ENCODE measurements around the gene VWA3B.
"Not testable (repeated sequence)": the region's sequence is repeated elsewhere in the genome, so short reads cannot be mapped to it uniquely, and the experiment has no call there.

VWA3B gene

DNA sequence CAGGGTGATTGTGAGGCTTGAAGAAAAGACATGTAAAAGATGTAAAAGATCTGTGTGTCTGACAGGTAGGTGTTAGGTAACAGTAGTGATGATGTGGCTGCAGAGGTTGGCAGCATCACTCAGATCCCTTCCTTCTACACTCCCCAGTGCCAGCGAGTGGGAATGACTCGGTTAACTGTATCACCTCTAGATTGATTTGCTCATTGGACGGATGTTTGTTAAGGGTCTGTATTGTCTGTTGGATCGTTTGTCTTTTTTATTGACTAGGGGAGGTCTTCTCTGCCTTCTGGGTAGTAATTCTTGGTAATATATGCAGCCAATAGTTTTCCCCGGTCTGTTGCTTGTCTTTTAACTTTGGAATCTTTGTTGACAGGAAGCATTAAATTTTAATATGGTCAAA is 214.5 kb downstream of the VWA3B start:
- H3K9me3 Mint-ChIP-seq, result no peaks in the 10 kb centered on the region
- no peaks in the 10 kb centered on the region for H3K36me3 Mint-ChIP-seq (ENCODE audit: low read depth)
- H3K27me3 Mint-ChIP-seq (ENCODE audit: low read depth, poor library complexity), result peaks cover 24% of the 10 kb centered on the region
- no peak overlapping the region for H3K27ac Mint-ChIP-seq
- no peak overlapping the region for H3K4me3 Mint-ChIP-seq
- TF ChIP-seq, protein P1, sequence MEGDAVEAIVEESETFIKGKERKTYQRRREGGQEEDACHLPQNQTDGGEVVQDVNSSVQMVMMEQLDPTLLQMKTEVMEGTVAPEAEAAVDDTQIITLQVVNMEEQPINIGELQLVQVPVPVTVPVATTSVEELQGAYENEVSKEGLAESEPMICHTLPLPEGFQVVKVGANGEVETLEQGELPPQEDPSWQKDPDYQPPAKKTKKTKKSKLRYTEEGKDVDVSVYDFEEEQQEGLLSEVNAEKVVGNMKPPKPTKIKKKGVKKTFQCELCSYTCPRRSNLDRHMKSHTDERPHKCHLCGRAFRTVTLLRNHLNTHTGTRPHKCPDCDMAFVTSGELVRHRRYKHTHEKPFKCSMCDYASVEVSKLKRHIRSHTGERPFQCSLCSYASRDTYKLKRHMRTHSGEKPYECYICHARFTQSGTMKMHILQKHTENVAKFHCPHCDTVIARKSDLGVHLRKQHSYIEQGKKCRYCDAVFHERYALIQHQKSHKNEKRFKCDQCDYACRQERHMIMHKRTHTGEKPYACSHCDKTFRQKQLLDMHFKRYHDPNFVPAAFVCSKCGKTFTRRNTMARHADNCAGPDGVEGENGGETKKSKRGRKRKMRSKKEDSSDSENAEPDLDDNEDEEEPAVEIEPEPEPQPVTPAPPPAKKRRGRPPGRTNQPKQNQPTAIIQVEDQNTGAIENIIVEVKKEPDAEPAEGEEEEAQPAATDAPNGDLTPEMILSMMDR (IDR thresholded peaks at IDR 0.05), result no peak
- DNase-seq, result no peak
- H3K4me1 Mint-ChIP-seq, result peaks cover 27% of the 10 kb centered on the region

DNA sequence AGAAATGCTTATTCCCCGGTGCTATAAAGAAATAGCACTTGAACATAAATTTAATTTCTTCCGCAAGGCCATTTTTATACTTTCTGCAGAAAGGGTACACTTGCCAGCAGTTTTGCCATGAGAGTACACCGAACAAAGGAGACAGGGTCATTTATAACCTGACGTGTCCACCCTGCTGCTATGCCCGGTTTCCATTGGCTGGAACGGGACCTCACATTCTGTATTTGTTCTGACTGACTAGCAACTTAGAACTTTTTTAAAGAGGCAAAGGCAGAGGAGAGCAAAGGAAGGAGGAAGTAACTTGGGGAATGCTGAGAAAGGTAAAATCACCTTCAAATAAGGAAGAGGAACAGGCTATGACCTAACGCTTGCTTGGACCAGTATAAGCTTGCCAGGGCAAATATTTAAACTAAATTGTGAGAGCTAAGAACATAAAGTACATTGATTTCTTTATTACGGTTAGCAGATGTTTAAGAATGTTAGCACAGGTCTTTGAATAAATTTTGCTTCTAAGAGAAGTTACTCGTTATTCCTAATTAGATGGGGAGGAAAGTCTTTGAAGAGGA is 220.2 kb downstream of the VWA3B start:
- not testable (repeated sequence) for H3K4me3 Mint-ChIP-seq; DNase-seq; H3K9me3 Mint-ChIP-seq; H3K36me3 Mint-ChIP-seq (ENCODE audit: low read depth); H3K27ac Mint-ChIP-seq; H3K4me1 Mint-ChIP-seq
- H3K27me3 Mint-ChIP-seq (ENCODE audit: low read depth, poor library complexity), result peaks cover 25% of the 10 kb centered on the region

DNA sequence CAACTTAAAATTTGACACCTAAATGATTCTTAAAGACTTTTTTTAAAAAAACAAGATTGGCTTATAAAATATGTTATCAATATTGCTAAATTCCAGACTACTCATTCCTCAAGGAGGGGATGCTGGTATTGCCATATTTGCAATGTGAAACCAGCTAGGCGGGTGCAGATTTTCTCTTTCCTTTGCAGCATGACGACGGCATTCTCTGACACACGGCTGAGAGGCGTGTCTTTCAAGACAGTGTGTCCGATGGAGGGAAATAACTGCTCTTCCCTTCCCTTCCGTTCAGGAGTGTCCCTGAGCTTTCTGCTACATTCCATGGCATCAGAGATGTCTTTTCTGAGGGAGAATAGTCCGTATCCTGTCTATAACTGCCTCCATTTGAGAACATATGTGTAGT is 221.1 kb downstream of the VWA3B start:
- DNase-seq, result no peak
- H3K36me3 Mint-ChIP-seq (ENCODE audit: low read depth), result no peaks in the 10 kb centered on the region
- no peaks in the 10 kb centered on the region for H3K9me3 Mint-ChIP-seq
- TF ChIP-seq, protein P1 (IDR thresholded peaks at IDR 0.05), result no peak
- no peaks in the 10 kb centered on the region for H3K4me1 Mint-ChIP-seq
- peaks cover 25% of the 10 kb centered on the region for H3K27me3 Mint-ChIP-seq (ENCODE audit: low read depth, poor library complexity)
- no peak overlapping the region for H3K4me3 Mint-ChIP-seq
- H3K27ac Mint-ChIP-seq, result no peak overlapping the region

DNA sequence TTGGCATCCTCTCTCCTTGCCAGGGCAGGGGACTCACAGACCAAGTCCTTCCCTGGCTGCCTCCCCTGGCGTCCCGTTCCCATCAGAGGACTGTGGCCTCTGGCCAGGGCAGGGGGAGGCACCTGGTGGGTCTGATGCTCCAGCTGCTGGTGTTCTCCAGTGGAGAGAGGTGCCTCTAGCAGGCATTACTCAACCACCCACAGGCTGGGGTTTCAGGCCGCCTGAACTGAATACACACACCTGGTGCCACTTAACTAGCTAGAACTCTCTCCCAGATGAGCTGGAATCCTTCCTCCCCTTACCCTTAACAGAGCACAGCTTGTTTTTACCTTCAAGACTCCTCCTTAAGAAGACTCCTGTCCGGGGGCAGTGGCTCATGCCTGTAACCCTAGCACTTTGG is 221.6 kb downstream of the VWA3B start:
- TF ChIP-seq, protein P1 (IDR thresholded peaks at IDR 0.05), result no peak
- no peak for DNase-seq
- Mint-ChIP-seq H3K4me3 (no peak overlapping the region), H3K36me3 (ENCODE audit: low read depth) (no peaks in the 10 kb centered on the region), H3K4me1 (no peaks in the 10 kb centered on the region), H3K27ac (no peak overlapping the region), H3K9me3 (no peaks in the 10 kb centered on the region), H3K27me3 (ENCODE audit: low read depth, poor library complexity) (peaks cover 25% of the 10 kb centered on the region)

DNA sequence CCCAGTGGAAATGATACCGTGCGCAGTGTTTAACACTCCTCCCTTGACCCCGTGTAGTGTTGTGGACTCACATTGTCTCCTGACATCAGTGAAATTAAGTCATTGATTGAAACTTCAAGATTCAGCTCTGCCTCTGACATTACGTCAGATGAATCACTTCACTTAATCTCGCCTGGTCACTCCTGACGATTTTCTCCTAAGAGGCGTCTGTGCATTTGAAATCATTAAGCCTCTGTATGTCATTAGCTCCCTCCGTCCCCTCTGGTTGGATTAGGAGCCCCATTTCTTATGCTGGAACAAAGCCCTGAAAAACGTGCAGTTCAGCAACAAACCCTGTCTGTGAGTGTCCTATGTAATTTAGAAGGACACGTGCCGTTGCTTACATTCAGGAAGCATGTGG is 222.6 kb downstream of the VWA3B start:
- no peaks in the 10 kb centered on the region for H3K9me3 Mint-ChIP-seq

DNA sequence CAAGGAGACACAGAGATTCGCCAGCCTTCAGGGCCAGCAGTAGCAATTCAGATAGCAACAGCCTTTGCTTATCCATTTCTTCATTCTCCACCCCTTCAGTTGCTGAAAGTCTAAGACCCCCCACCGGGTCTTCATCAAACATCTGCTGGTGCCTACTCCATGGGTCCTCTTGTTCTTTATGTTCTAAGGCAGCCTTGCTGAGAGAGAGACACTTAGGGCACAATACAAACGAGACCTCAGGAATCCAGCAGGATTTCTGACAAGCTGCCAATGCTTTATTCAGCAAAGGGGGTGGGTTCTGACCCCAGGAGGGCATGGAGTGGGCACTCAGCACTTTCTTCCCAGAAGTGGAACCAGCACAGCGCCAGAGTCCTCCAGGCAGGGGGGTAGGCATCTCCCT is 223.0 kb downstream of the VWA3B start:
- DNase-seq, result no peak
- Mint-ChIP-seq H3K4me1 (no peaks in the 10 kb centered on the region), H3K9me3 (no peaks in the 10 kb centered on the region), H3K4me3 (no peak overlapping the region), H3K36me3 (ENCODE audit: low read depth) (no peaks in the 10 kb centered on the region), H3K27me3 (ENCODE audit: low read depth, poor library complexity) (peaks cover 22% of the 10 kb centered on the region), H3K27ac (no peak overlapping the region)
- TF ChIP-seq, protein P1 (IDR thresholded peaks at IDR 0.05), result no peak

More for the DNA sequence above, 222.6 kb downstream of the VWA3B start:
- Mint-ChIP-seq H3K27ac (no peak overlapping the region), H3K36me3 (ENCODE audit: low read depth) (no peaks in the 10 kb centered on the region), H3K4me3 (no peak overlapping the region), H3K4me1 (no peaks in the 10 kb centered on the region), H3K27me3 (ENCODE audit: low read depth, poor library complexity) (peaks cover 25% of the 10 kb centered on the region)
- DNase-seq, result no peak
- TF ChIP-seq, protein P1 (IDR thresholded peaks at IDR 0.05), result no peak

Measured in nephron progenitor cell (in vitro differentiated cells).